Measurements from ENCODE around the gene NDUFA5.

GRCh38 chr7:123573341-123573740, 15.7 kb upstream of the NDUFA5 start:
- TF ChIP-seq CTCF (IDR thresholded peaks at IDR 0.05) (no peak), EP300 (IDR thresholded peaks at IDR 0.05) (no peak)
